HepG2 (cell line): ENCODE results near the gene LCK. TPM values are rescaled to one million over a fixed set of nuclear protein-coding genes. Genes with fewer than 3 reads are reported as not detected.

Source experiments
- BHLHE40 ChIP-seq: IDR thresholded peaks from 2 replicates; pipeline ENCODE4 v1.6.1; 2011; ENCODE audit warnings: low read length, improper control_type of control experiment
- BRCA1 ChIP-seq: sonication (generic); formaldehyde crosslinking; IDR thresholded peaks from 2 replicates; pipeline ENCODE4 v1.4.0; 2020; ENCODE audit warnings: missing genetic modification reagents
- FOSL2 ChIP-seq: sonication (generic); formaldehyde crosslinking; IDR thresholded peaks from 2 replicates; pipeline ENCODE4 v1.4.0; 2020; ENCODE audit warnings: missing genetic modification reagents
- FOXK2 ChIP-seq: fragments of 450-650 bp; IDR thresholded peaks from 2 replicates; pipeline ENCODE4 v1.6.1; 2016
- GFI1 ChIP-seq: sonication (generic); formaldehyde crosslinking; IDR thresholded peaks from 2 replicates; pipeline ENCODE4 v1.5.0; 2020; ENCODE audit warnings: missing genetic modification reagents, mild to moderate bottlenecking, borderline replicate concordance
- HES4 ChIP-seq: sonication (generic); formaldehyde crosslinking; IDR thresholded peaks from 2 replicates; pipeline ENCODE4 v1.9.0; 2021; ENCODE audit warnings: mild to moderate bottlenecking, missing genetic modification reagents, borderline replicate concordance
- KDM5A ChIP-seq: fragments of 200-600 bp; sonication (generic); IDR thresholded peaks from 2 replicates; pipeline ENCODE4 v1.7.0; 2018; ENCODE audit warnings: antibody characterized with exemption, mild to moderate bottlenecking, low read length, borderline replicate concordance
- KLF12 ChIP-seq: sonication (generic); formaldehyde crosslinking; IDR thresholded peaks from 2 replicates; pipeline ENCODE4 v1.4.0; 2020; ENCODE audit warnings: missing genetic modification reagents, borderline replicate concordance
- LCORL ChIP-seq, 2 experiments: fragments of 450-650 bp in 1 of 2; sonication (generic) in 1 of 2; formaldehyde crosslinking in 1 of 2; IDR thresholded peaks; 2 replicates each; pipeline versions ENCODE4 v1.5.0 to v1.6.1; 2017 to 2020; ENCODE audit warnings: antibody characterized with exemption in 1 of 2, missing genetic modification reagents in 1 of 2
- MEF2D ChIP-seq: sonication (generic); formaldehyde crosslinking; IDR thresholded peaks from 2 replicates; pipeline ENCODE4 v1.5.1; 2020; ENCODE audit warnings: mild to moderate bottlenecking, missing genetic modification reagents
- MXI1 ChIP-seq: IDR thresholded peaks from 3 replicates; pipeline ENCODE4 v1.6.1; 2012; ENCODE audit warnings: low read depth, low read length, inconsistent platforms, borderline replicate concordance
- POLR2A ChIP-seq, 2 experiments: IDR thresholded peaks; 2 replicates each; pipeline ENCODE4 v1.6.1; 2011; ENCODE audit warnings: low read depth in 2 of 2, low read length in 2 of 2, mild to moderate bottlenecking in 1 of 2, moderate library complexity in 1 of 2; ENCODE audit not compliant: insufficient read depth in 1 of 2
- RBAK ChIP-seq: sonication (generic); formaldehyde crosslinking; IDR thresholded peaks from 2 replicates; pipeline ENCODE4 v1.5.1; 2020; ENCODE audit warnings: mild to moderate bottlenecking, missing genetic modification reagents
- SETDB1 ChIP-seq: sonication (generic); formaldehyde crosslinking; IDR thresholded peaks from 2 replicates; pipeline ENCODE4 v1.5.1; 2020; ENCODE audit warnings: missing genetic modification reagents, mild to moderate bottlenecking, borderline replicate concordance
- SSRP1 ChIP-seq: IDR thresholded peaks from 2 replicates; pipeline ENCODE4 v1.6.1; 2016; ENCODE audit warnings: control low read depth
- ZFP62 ChIP-seq: sonication (generic); formaldehyde crosslinking; IDR thresholded peaks from 2 replicates; pipeline ENCODE4 v1.4.0; 2020; ENCODE audit warnings: missing genetic modification reagents
- ZFX ChIP-seq: sonication (generic); formaldehyde crosslinking; IDR thresholded peaks from 2 replicates; pipeline ENCODE4 v1.4.0; 2020; ENCODE audit warnings: mild to moderate bottlenecking, low read depth, missing genetic modification reagents, moderate library complexity
- ZKSCAN1 ChIP-seq: fragments of 150-350 bp; IDR thresholded peaks from 2 replicates; pipeline ENCODE4 v1.6.1; 2014; ENCODE audit warnings: low read length
- ZNF547 ChIP-seq: sonication (generic); formaldehyde crosslinking; IDR thresholded peaks from 2 replicates; pipeline ENCODE4 v1.5.1; 2020; ENCODE audit warnings: mild to moderate bottlenecking, missing genetic modification reagents
- polyA plus RNA-seq, 8 experiments: library from polyadenylated mRNA; depleted of rRNA in 3 of 8; stranded (reverse) in 7 of 8; unstranded in 1 of 8; fragments of >200 nt; fragmentation: Illumina TruSeq in 4 of 8; extraction: Trizol in 4 of 8; gene quantifications; 2 replicates each; pipeline versions ENCODE4 v1.2.1 to v1.2.3, GENCODE V29; 2011 to 2016; ENCODE audit warnings: low read depth in 4 of 8, missing spikeins in 1 of 8, mixed read lengths in 1 of 8; ENCODE audit not compliant: insufficient read depth in 1 of 8
- total RNA-seq, 5 experiments: library from RNA; depleted of rRNA; stranded (reverse); fragments of >200 nt; fragmentation: Illumina TruSeq; extraction: Trizol; gene quantifications; 2 replicates each; pipeline ENCODE4 v1.2.3, GENCODE V29; 2016; ENCODE audit warnings: low read depth in 1 of 5
- TF ChIP-seq, protein P1 (sequence below), 2 experiments: fragments of 450-650 bp in 1 of 2; sonication (generic) in 1 of 2; formaldehyde crosslinking; IDR thresholded peaks; 2 replicates each; pipeline versions ENCODE4 v1.5.0 to v1.8.0; 2020 to 2022; ENCODE audit warnings: mild to moderate bottlenecking in 1 of 2, missing genetic modification reagents in 1 of 2
- TF ChIP-seq, protein P2 (sequence below): sonication (generic); formaldehyde crosslinking; IDR thresholded peaks from 2 replicates; pipeline ENCODE4 v1.9.0; 2021; ENCODE audit warnings: missing genetic modification reagents, borderline replicate concordance
- TF ChIP-seq, protein P3 (sequence below): sonication (generic); formaldehyde crosslinking; IDR thresholded peaks from 2 replicates; pipeline ENCODE4 v1.8.0; 2022; ENCODE audit warnings: low read depth, missing genetic modification reagents
- TF ChIP-seq, protein P4 (sequence below): sonication (generic); formaldehyde crosslinking; IDR thresholded peaks from 2 replicates; pipeline ENCODE4 v1.8.0; 2022; ENCODE audit warnings: missing genetic modification reagents, mild to moderate bottlenecking, moderate library complexity, borderline replicate concordance

The LCK gene
- total and polyA plus RNA-seq, 2 of the 13 experiments (the other 11 are each of a cell fraction or from before 2014, with no cell fraction given): 0.93 to 1.8 TPM

DNA sequence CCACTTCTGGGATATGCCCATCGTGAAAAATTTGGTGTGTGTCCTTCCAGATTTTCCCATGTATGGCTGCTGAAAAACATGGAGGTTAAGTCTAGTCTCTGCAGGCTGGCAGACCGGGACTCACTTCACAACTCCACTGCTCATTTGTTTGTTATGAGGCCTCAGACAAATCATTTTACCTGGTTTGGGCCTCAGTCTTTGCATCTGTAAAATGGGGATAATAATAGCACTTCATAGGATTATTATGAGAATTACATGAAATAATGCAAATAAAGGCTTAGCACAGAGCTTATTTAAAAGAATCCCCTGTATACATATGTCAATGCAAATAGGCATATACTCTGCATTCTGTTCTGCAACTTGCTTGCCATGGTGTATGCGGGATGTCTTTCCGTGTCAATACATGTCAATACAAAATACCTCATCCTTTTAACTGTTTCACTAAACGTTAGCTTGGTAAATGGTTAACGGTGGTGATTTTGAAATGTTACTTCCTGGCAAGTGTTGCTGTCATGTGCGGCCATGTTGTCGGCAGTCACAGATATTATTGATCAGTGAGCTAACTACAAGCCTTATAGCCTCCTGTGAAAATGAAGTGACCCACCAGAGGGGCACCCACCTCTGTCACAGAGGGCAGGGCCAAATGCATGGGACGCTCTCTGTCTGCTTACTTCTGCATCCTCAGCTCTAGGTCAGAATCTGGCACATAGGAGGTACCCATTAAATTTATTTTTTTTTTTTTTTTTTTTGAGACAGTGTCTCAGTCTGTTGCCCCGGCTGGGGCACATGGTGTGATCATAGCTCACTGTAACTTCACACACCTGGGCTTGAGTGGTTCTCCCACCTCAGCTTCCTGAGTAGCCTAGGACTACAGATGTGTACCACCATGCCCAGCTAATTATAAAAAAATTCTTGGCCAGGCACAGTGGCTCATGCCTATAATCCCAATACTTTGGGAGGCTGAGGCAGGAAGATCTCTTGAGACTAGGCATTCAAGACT, 4.3 kb downstream of the LCK start (continued):
- TF ChIP-seq ZKSCAN1 (no peak), FOXK2 (peak; percentile 77; the same call in 1 of the 2 replicates), RBAK (CRISPR knock-in tag) (0 out of 2 replicates have a peak, but pooled peaks have one; percentile 27), BHLHE40 (peak; percentile 51; the same call in 1 of the 2 replicates), BRCA1 (CRISPR knock-in tag) (no peak), FOSL2 (CRISPR knock-in tag) (peak; percentile 53; the same call in 1 of the 2 replicates), ZFP62 (CRISPR knock-in tag) (no peak), MXI1 (peak; percentile 65; the same call in 1 of the 3 replicates), LCORL (IDR thresholded peaks at IDR 0.05) (no peak), LCORL (CRISPR knock-in tag; IDR thresholded peaks at IDR 0.05) (0 out of 2 replicates have a peak, but pooled peaks have one; percentile 34), SETDB1 (CRISPR knock-in tag) (no peak), KDM5A (no peak), SSRP1 (CRISPR knock-in tag) (0 out of 2 replicates have a peak, but pooled peaks have one; percentile 59), HES4 (CRISPR knock-in tag) (no peak), GFI1 (CRISPR knock-in tag) (no peak), POLR2A (IDR thresholded peaks at IDR 0.05; ENCODE audit: insufficient read depth in 1 of 2, low read depth in 2 of 2, low read length in 2 of 2) (no peak), ZNF547 (no peak), ZFX (CRISPR knock-in tag) (no peak), MEF2D (0 out of 2 replicates have a peak, but pooled peaks have one; percentile 22), KLF12 (CRISPR knock-in tag) (no peak)
- TF ChIP-seq, protein P1, sequence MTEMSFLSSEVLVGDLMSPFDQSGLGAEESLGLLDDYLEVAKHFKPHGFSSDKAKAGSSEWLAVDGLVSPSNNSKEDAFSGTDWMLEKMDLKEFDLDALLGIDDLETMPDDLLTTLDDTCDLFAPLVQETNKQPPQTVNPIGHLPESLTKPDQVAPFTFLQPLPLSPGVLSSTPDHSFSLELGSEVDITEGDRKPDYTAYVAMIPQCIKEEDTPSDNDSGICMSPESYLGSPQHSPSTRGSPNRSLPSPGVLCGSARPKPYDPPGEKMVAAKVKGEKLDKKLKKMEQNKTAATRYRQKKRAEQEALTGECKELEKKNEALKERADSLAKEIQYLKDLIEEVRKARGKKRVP (CRISPR knock-in tag; IDR thresholded peaks at IDR 0.05): peak in 1 of 2 experiments; percentile 51; a peak in 1 of 4 replicates
- TF ChIP-seq, protein P2, sequence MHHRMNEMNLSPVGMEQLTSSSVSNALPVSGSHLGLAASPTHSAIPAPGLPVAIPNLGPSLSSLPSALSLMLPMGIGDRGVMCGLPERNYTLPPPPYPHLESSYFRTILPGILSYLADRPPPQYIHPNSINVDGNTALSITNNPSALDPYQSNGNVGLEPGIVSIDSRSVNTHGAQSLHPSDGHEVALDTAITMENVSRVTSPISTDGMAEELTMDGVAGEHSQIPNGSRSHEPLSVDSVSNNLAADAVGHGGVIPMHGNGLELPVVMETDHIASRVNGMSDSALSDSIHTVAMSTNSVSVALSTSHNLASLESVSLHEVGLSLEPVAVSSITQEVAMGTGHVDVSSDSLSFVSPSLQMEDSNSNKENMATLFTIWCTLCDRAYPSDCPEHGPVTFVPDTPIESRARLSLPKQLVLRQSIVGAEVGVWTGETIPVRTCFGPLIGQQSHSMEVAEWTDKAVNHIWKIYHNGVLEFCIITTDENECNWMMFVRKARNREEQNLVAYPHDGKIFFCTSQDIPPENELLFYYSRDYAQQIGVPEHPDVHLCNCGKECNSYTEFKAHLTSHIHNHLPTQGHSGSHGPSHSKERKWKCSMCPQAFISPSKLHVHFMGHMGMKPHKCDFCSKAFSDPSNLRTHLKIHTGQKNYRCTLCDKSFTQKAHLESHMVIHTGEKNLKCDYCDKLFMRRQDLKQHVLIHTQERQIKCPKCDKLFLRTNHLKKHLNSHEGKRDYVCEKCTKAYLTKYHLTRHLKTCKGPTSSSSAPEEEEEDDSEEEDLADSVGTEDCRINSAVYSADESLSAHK (CRISPR knock-in tag): no peak
- TF ChIP-seq, protein P3, sequence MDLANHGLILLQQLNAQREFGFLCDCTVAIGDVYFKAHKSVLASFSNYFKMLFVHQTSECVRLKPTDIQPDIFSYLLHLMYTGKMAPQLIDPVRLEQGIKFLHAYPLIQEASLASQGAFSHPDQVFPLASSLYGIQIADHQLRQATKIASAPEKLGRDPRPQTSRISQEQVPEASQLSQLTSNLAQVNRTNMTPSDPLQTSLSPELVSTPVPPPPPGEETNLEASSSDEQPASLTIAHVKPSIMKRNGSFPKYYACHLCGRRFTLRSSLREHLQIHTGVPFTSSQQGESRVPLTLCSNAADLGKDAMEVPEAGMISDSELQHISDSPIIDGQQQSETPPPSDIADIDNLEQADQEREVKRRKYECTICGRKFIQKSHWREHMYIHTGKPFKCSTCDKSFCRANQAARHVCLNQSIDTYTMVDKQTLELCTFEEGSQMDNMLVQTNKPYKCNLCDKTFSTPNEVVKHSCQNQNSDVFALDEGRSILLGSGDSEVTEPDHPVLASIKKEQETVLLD (CRISPR knock-in tag): no peak
- TF ChIP-seq, protein P4, sequence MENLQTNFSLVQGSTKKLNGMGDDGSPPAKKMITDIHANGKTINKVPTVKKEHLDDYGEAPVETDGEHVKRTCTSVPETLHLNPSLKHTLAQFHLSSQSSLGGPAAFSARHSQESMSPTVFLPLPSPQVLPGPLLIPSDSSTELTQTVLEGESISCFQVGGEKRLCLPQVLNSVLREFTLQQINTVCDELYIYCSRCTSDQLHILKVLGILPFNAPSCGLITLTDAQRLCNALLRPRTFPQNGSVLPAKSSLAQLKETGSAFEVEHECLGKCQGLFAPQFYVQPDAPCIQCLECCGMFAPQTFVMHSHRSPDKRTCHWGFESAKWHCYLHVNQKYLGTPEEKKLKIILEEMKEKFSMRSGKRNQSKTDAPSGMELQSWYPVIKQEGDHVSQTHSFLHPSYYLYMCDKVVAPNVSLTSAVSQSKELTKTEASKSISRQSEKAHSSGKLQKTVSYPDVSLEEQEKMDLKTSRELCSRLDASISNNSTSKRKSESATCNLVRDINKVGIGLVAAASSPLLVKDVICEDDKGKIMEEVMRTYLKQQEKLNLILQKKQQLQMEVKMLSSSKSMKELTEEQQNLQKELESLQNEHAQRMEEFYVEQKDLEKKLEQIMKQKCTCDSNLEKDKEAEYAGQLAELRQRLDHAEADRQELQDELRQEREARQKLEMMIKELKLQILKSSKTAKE: no peak
